GM12874 (cell line): Measurements from ENCODE around the gene MSH6.

Experiments
- CTCF ChIP-seq: IDR thresholded peaks from 2 replicates; pipeline ENCODE4 v1.5.1; 2011; ENCODE audit warnings: low read depth, mild to moderate bottlenecking, control low read depth, low read length, moderate library complexity; ENCODE audit not compliant: insufficient read depth

MSH6 gene

DNA sequence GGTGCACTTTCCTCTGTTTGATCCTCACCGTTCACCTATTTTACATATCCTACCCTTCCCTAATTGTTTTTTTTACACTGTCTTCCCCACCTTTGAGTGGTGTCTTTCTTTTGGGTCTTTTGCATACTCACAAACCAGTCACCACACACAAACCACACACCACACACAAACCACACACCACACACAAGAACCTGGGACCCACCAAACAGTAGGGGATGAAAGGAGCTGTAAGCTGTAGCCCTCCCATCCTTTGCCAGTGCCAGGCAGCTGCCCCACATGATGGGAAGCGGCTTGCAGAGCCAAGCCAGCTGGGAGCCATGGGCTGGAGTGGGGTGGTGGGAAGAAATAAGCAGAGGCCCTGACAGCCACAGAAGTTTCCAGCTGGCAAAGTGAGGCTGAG lies 38.9 kb upstream of the MSH6 start:
- TF ChIP-seq CTCF = no peak

GRCh38 chr2:47747878-47748277 lies 35.1 kb upstream of the MSH6 start:
- no peak for TF ChIP-seq CTCF

DNA sequence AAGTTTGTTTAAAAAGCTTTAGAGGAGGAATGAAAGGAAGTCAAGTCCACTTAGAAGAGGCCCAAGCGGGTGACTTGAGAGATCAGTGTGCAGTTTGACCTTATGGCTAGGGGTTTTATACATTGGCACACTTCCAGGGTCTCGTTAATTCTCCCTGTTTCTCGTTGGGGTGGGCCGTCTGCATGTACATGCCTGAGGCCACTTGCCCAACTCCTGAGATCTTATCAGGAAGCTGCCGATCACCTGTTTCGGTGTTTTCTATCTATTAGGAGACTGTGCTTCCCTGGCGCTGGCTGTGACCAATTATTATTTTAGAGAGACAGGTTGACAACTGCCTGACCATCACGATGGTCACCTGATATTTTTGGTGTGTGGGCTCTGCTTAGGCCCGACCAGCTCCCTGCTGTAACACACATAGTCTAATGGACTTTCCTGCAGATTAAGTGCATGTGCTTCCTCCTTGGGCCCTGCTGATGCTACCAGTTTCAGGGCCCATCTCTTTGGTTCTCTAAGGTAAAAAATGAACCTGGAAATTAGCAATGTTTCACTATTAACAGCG lies 31.0 kb upstream of the MSH6 start:
- no peak for TF ChIP-seq CTCF

- no peak for TF ChIP-seq CTCF
Observed at GRCh38 chr2:47767497-47767844, 15.5 kb upstream of the MSH6 start.

DNA sequence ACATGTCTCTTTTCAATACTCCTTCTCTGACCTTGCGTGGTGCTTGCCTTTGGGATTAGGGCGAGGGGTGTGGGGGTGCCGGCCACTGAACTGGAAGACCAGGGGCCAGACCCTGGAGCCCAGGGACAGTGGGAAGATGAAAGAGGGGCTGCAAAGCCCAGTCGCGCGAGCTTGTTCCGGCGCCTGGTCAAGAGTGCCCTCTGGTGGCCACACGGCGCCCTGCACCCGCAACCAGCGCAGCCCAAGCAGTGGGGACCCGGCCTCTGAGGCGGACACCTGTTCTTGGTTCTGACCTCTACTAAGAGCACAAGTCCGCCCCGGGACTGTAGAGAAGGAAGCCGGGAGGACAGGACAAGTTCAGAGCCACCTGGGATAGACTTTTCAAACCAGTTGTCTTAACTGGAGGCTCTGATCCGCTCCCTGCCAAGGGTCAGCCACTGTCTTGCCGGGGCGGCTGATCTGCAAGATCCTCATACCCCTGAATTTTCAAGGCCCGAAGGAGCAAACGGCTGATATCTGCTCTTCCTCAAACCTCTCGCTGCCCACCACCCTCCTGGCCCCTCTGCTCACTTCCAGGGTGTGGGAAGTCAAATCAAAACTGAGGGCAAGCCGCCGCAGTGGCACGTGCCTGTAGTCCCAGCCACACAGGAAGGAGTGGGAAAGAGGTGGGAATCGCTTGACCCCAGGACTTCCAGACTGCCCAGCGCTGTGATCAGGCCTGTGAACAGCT lies 14.9 kb upstream of the MSH6 start:
- TF ChIP-seq CTCF = peak; percentile 100

- TF ChIP-seq CTCF = no peak
Observed at GRCh38 chr2:47769318-47769717, 13.6 kb upstream of the MSH6 start.

GRCh38 chr2:47771211-47771610 lies 11.7 kb upstream of the MSH6 start:
- no peak for TF ChIP-seq CTCF
